ENCODE measurements around the gene USP9X. TPM values are rescaled to one million over a fixed set of nuclear protein-coding genes. Genes with fewer than 3 reads are reported as not detected.
"Not testable (repeated sequence)": the region's sequence is repeated elsewhere in the genome, so short reads cannot be mapped to it uniquely, and the experiment has no call there.

Gene USP9X
- total RNA-seq, 1 donor from 2014 or later: 176 TPM

DNA sequence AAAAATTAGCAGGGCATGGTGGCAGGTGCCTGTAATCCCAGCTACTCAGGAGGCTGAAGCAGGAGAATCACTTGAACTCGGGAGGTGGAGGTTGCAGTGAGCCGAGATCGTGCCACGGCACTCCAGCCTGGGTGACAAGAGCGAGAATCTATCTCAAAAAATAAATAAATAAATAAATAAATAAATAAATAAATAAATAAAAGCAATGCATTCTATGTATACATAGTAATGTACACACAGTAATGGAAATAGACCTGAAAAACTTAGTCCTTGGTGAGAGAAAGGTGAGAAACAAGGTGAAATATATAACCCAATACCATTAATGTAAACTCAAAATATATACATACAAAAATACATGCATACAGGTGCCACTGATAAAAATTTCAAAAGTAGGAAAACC is 197.1 kb downstream of the USP9X start:
- not testable (repeated sequence) for DNase-seq (ENCODE audit: low read depth)

DNA sequence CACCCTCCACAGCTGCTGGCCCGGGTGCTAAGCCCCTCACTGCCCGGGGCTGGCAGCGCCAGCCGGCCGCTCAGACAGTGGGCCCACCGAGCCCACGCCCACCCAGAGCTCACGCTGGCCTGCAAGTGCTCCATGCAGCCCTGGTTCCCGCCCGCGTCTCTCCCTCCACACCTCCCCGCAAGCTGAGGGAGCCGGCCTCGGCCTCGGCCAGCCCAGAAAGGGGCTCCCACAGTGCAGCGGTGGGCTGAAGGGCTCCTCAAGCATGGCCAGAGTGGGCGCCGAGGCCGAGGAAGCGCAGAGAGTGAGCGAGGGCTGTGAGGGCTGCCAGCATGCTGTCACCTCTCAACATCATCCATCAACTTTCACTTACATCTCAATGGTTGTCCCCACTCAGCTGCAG is 200.7 kb downstream of the USP9X start:
- DNase-seq (ENCODE audit: low read depth): not testable (repeated sequence)

Other genes starting within 250 kb of the USP9X start
- gene DDX3X, start 248.7 kb downstream of the USP9X start, total RNA-seq: 212 and 595 TPM in 2 replicates